ENCODE measurements around the gene HIGD1C. TPM values are rescaled to one million over a fixed set of nuclear protein-coding genes. Genes with fewer than 3 reads are reported as not detected.
"Not testable (repeated sequence)": the region's sequence is repeated elsewhere in the genome, so short reads cannot be mapped to it uniquely, and the experiment has no call there.

The HIGD1C gene
- total and polyA plus RNA-seq, 4 donors = not detected

DNA sequence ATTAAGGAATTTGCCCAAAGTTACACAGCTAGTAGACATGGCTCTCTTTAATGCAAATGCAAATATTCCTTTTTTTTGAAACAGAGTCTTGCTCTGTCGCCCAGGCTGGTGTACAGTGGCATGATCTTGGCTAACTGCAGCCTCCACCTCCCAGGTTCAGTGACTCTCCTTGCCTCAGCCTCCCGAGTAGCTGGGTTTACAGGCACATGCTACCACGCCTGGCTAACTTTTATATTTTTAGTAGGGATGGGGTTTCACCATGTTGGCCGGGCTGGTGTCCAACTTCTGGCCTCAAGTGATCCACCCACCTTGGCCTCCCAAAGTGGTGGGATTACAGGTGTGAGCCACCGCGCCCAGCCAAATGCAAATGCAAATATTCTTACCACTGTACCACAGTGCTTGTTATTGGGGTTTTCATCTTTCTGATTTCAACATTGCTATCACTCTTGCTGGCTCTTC, 24.5 kb upstream of the HIGD1C start:
- 67 to 74% methylated on average over 6 of the region's 6 CpGs for WGBS, 2 donors

GRCh38 chr12:50928392-50928791, 24.0 kb upstream of the HIGD1C start:
- peak overlapping the region; percentile 21 to 84 for H3K4me3 ChIP-seq (ENCODE audit: low read length in 2 of 2)

More for the DNA sequence above, 24.5 kb upstream of the HIGD1C start:
- no peak for DNase-seq
- Histone ChIP-seq H3K4me1 (ENCODE audit: control insufficient read depth in 1 of 2, insufficient read depth in 2 of 2, low read length in 2 of 2) (peaks cover 0 to 2% of the 10 kb centered on the region in 2 donors), H3K4me3 (ENCODE audit: low read length in 2 of 2) (peak overlapping the region; percentile 46 to 84), H3K36me3 (ENCODE audit: control insufficient read depth in 1 of 2, insufficient read depth in 2 of 2, low read length in 1 of 2) (peaks cover 0 to 2% of the 10 kb centered on the region in 2 donors), H3K27me3 (ENCODE audit: control insufficient read depth in 1 of 2, insufficient read depth in 2 of 2, low read length in 1 of 2) (no peaks in the 10 kb centered on the region), H3K9me3 (ENCODE audit: control insufficient read depth, low read length) (no peaks in the 10 kb centered on the region), H3K27ac (ENCODE audit: low read depth in 1 of 2, low read length in 2 of 2) (no peak overlapping the region)
- intact Hi-C loops (cut with DNase I) = loop anchor here in 1 of 2 donors (10.0 kb wide), 1 partner anchor 103 kb away; no protein-coding TSS in a partner anchor
- no peak for ATAC-seq (ENCODE audit: low FRiP score)

GRCh38 chr12:50929831-50930230, 22.5 kb upstream of the HIGD1C start:
- Histone ChIP-seq H3K27ac (ENCODE audit: low read depth in 1 of 2, low read length in 2 of 2) (no peak overlapping the region), H3K27me3 (ENCODE audit: control insufficient read depth in 1 of 2, insufficient read depth in 2 of 2, low read length in 1 of 2) (no peaks in the 10 kb centered on the region), H3K4me3 (ENCODE audit: low read length in 2 of 2) (no peak overlapping the region), H3K9me3 (ENCODE audit: control insufficient read depth, low read length) (no peaks in the 10 kb centered on the region), H3K36me3 (ENCODE audit: control insufficient read depth in 1 of 2, insufficient read depth in 2 of 2, low read length in 1 of 2) (peaks cover 0 to 2% of the 10 kb centered on the region in 2 donors), H3K4me1 (ENCODE audit: control insufficient read depth in 1 of 2, insufficient read depth in 2 of 2, low read length in 2 of 2) (peaks cover 3% of the 10 kb centered on the region in 2 donors)
- DNase-seq (no peak), ATAC-seq (ENCODE audit: low FRiP score) (no peak)
- intact Hi-C loops (cut with DNase I) = loop anchor here in 1 of 2 donors (10.0 kb wide), 1 partner anchor 105 kb away; no protein-coding TSS in a partner anchor
- 67 to 73% methylated on average over 3 of the region's 3 CpGs for WGBS, 2 donors

More at GRCh38 chr12:50928392-50928791, 24.0 kb upstream of the HIGD1C start:
- Histone ChIP-seq H3K27ac (ENCODE audit: low read depth in 1 of 2, low read length in 2 of 2) (peak overlapping the region in 1 of 2 donors; percentile 48), H3K9me3 (ENCODE audit: control insufficient read depth, low read length) (no peaks in the 10 kb centered on the region), H3K36me3 (ENCODE audit: control insufficient read depth in 1 of 2, insufficient read depth in 2 of 2, low read length in 1 of 2) (peaks cover 0 to 2% of the 10 kb centered on the region in 2 donors), H3K27me3 (ENCODE audit: control insufficient read depth in 1 of 2, insufficient read depth in 2 of 2, low read length in 1 of 2) (no peaks in the 10 kb centered on the region), H3K4me1 (ENCODE audit: control insufficient read depth in 1 of 2, insufficient read depth in 2 of 2, low read length in 2 of 2) (no peaks in the 10 kb centered on the region)
- intact Hi-C loops (cut with DNase I) = loop anchor here in 1 of 2 donors (10.0 kb wide), 1 partner anchor 104 kb away; no protein-coding TSS in a partner anchor
- WGBS, 2 donors = 48 to 54% methylated on average over 3 of the region's 3 CpGs
- no peak for ATAC-seq (ENCODE audit: low FRiP score)
- no peak for DNase-seq

DNA sequence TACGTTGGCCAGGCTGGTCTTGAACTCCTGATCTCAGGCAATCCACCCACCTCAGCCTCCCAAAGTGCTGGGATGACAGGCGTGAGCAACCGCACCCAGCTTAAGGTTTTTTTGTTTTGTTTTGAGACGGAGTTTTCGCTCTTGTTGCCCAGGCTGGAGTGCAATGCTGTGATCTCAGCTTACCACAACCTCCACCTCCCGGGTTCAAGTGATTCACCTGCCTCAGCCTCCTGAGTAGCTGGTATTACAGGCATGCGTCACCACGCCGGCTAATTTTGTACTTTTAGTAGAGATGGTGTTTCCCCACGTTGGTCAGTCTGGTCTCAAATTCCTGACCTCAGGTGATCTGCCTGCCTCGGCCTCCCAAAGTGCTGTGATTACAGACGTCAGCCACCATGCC, 21.9 kb upstream of the HIGD1C start:
- H3K27ac ChIP-seq (ENCODE audit: low read depth in 1 of 2, low read length in 2 of 2); H3K36me3 ChIP-seq (ENCODE audit: control insufficient read depth in 1 of 2, insufficient read depth in 2 of 2, low read length in 1 of 2); intact Hi-C loops (cut with DNase I); H3K4me1 ChIP-seq (ENCODE audit: control insufficient read depth in 1 of 2, insufficient read depth in 2 of 2, low read length in 2 of 2); DNase-seq; H3K9me3 ChIP-seq (ENCODE audit: control insufficient read depth, low read length); H3K27me3 ChIP-seq (ENCODE audit: control insufficient read depth in 1 of 2, insufficient read depth in 2 of 2, low read length in 1 of 2); ATAC-seq (ENCODE audit: low FRiP score); H3K4me3 ChIP-seq (ENCODE audit: low read length in 2 of 2): not testable (repeated sequence)
- 92 to 93% methylated on average over 12 of the region's 12 CpGs for WGBS, 2 donors

DNA sequence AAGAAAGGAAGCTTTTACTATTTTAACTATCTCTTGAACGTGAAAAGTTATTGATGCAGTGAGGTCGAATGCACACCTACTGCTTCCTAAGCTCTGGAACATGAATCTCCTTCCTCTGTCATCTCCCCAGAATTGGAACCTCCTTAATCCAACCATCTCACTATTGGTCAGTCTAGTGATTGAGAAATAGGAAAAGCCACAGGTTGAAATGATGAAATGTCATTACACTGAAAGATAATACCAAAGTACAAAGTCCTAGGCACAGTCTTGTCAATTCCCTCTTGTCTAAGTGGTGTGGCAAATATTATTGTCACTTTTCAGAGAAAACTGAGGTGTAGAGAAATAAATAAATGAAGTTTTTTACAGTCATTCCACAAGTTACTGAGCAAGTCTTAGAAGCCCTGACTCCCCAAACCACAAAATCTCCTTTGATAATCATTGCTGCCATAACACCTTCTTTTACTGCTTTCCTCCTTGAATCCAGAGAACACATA, 19.5 kb upstream of the HIGD1C start:
- peaks cover 3% of the 10 kb centered on the region in 2 donors for H3K4me1 ChIP-seq (ENCODE audit: control insufficient read depth in 1 of 2, insufficient read depth in 2 of 2, low read length in 2 of 2)
- H3K36me3 ChIP-seq (ENCODE audit: control insufficient read depth in 1 of 2, insufficient read depth in 2 of 2, low read length in 1 of 2) = peaks cover 0 to 2% of the 10 kb centered on the region in 2 donors

DNA sequence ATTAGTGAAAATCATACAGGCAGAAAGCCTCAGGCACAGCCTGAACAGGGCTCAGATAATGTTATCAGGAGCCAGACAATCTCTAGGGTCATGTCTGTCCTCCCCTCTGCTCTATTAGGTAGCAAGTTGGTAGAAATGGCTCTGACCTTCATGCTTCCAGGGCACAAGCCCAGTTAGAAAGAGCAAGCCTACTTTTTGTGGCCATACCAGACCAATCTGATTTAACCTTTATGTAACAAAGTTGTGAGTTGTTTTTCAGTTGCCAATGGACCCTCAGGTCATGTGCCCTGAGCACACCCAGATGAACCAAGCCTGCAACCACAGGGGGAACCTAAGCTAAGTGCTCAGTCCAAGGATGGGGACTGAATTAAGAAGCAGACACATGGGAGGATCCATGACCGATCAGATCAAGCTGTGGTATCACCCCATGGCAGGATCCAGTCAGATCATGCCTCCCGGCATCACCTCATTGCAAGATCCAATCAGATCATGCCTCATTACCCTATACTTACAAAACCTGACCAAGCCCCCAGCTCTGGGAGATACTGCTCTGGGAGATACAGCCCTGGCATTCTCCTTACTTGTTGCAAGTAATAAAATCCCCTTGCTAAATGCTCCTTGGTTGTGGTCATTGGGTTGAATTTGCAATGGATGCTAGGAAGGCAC, 18.8 kb upstream of the HIGD1C start:
- Histone ChIP-seq H3K27me3 (ENCODE audit: control insufficient read depth in 1 of 2, insufficient read depth in 2 of 2, low read length in 1 of 2) (no peaks in the 10 kb centered on the region), H3K9me3 (ENCODE audit: control insufficient read depth, low read length) (no peaks in the 10 kb centered on the region), H3K4me3 (ENCODE audit: low read length in 2 of 2) (no peak overlapping the region), H3K36me3 (ENCODE audit: control insufficient read depth in 1 of 2, insufficient read depth in 2 of 2, low read length in 1 of 2) (peaks cover 0 to 2% of the 10 kb centered on the region in 2 donors), H3K4me1 (ENCODE audit: control insufficient read depth in 1 of 2, insufficient read depth in 2 of 2, low read length in 2 of 2) (peaks cover 3% of the 10 kb centered on the region in 2 donors), H3K27ac (ENCODE audit: low read depth in 1 of 2, low read length in 2 of 2) (peak overlapping the region in 1 of 2 donors; percentile 50)
- ATAC-seq (ENCODE audit: low FRiP score) (peak; percentile 44), DNase-seq (no peak)
- intact Hi-C loops (cut with DNase I) = loop anchor here in 1 of 2 donors (2.0 kb wide), 1 partner anchor 49 kb away; no protein-coding TSS in a partner anchor
- 91 to 93% methylated on average over 2 of the region's 2 CpGs for WGBS, 2 donors

More for the DNA sequence above, 19.5 kb upstream of the HIGD1C start:
- 80 to 82% methylated on average over 2 of the region's 2 CpGs for WGBS, 2 donors
- intact Hi-C loops (cut with DNase I) = no loop called here
- H3K27ac ChIP-seq (ENCODE audit: low read depth in 1 of 2, low read length in 2 of 2) = peak overlapping the region in 1 of 2 donors; percentile 15
- H3K27me3 ChIP-seq (ENCODE audit: control insufficient read depth in 1 of 2, insufficient read depth in 2 of 2, low read length in 1 of 2) = no peaks in the 10 kb centered on the region
- no peak overlapping the region for H3K4me3 ChIP-seq (ENCODE audit: low read length in 2 of 2)
- H3K9me3 ChIP-seq (ENCODE audit: control insufficient read depth, low read length) = no peaks in the 10 kb centered on the region
- DNase-seq (no peak), ATAC-seq (ENCODE audit: low FRiP score) (no peak)

DNA sequence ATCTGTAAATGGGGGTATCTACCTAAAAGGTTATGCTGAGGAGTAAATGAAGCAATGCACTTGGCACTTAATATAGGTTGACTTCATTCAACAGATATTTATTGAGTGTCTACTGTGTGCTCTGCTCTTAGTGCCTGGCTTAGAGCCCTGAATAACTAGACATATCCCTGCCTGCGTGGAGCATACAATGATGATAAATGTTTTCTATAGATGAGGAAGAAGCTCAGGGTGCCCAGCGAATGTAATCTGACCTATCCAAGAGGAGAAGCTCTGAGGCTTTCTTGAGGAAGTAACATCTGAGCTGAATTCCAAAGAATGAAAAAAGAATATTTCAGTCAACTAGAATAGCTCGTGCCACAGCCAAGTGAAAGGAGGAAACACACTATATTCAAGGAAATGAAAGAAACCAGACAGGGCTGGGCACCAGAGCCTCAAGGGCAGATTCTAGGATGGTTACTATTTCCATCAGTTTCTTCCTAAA, 17.9 kb upstream of the HIGD1C start:
- Histone ChIP-seq H3K36me3 (ENCODE audit: control insufficient read depth in 1 of 2, insufficient read depth in 2 of 2, low read length in 1 of 2) (peaks cover 0 to 2% of the 10 kb centered on the region in 2 donors), H3K27me3 (ENCODE audit: control insufficient read depth in 1 of 2, insufficient read depth in 2 of 2, low read length in 1 of 2) (no peaks in the 10 kb centered on the region), H3K27ac (ENCODE audit: low read depth in 1 of 2, low read length in 2 of 2) (peak overlapping the region; percentile 39 to 57), H3K9me3 (ENCODE audit: control insufficient read depth, low read length) (no peaks in the 10 kb centered on the region), H3K4me3 (ENCODE audit: low read length in 2 of 2) (no peak overlapping the region), H3K4me1 (ENCODE audit: control insufficient read depth in 1 of 2, insufficient read depth in 2 of 2, low read length in 2 of 2) (peaks cover 3% of the 10 kb centered on the region in 2 donors)
- ATAC-seq (ENCODE audit: low FRiP score) (peak; percentile 57), DNase-seq (no peak)
- 18 to 22% methylated on average over 3 of the region's 3 CpGs for WGBS, 2 donors
- intact Hi-C loops (cut with DNase I) = loop anchor here in 1 of 2 donors (2.0 kb wide), 1 partner anchor 48 kb away; no protein-coding TSS in a partner anchor

DNA sequence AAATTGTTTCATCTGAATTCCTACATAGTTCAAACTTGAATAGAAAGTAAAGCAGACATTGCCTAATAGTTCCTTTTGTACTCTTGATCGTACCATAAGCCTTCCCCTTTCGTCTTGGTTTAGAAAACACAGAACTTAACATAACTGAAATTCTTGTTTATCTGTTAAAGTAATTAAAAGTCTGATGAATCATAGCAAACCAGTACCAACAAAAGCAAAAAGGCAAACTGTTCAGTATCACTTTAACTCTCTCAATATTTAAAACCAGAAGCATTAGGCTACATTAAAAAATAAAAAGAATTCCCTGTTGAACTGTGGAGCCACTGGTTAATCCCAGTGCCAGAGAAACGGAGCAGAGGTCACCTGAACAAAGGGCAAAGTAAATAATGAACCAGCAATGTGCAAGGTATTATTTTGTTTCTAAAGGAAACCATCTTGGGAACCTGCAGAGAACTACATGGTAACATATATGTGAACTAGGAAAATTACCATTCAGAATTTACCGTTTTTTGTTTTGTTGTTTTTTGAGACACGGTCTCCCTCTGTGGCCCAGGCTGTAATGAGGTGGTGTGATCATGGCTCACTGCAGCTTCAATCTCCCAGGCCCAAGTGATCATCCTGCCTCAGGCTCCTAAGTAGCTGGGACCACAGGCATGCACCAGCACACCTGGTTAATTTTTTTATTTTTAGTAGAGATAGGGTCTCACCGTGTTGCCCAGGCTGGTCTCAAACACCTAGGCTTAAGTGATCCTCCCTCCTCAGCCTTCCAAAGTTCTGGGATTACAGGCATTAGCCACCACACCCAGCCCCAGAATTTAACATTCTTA, 17.1 kb upstream of the HIGD1C start:
- H3K27ac ChIP-seq (ENCODE audit: low read depth in 1 of 2, low read length in 2 of 2) = peak overlapping the region; percentile 7 to 42
- 31 to 40% methylated on average over 6 of the region's 6 CpGs for WGBS, 2 donors
- H3K27me3 ChIP-seq (ENCODE audit: control insufficient read depth in 1 of 2, insufficient read depth in 2 of 2, low read length in 1 of 2) = no peaks in the 10 kb centered on the region
- ATAC-seq (ENCODE audit: low FRiP score) = peak; percentile 53
- H3K36me3 ChIP-seq (ENCODE audit: control insufficient read depth in 1 of 2, insufficient read depth in 2 of 2, low read length in 1 of 2) = no peaks in the 10 kb centered on the region
- DNase-seq = no peak
- H3K4me3 ChIP-seq (ENCODE audit: low read length in 2 of 2) = no peak overlapping the region
- peaks cover 3% of the 10 kb centered on the region in 2 donors for H3K4me1 ChIP-seq (ENCODE audit: control insufficient read depth in 1 of 2, insufficient read depth in 2 of 2, low read length in 2 of 2)
- no peaks in the 10 kb centered on the region for H3K9me3 ChIP-seq (ENCODE audit: control insufficient read depth, low read length)
- intact Hi-C loops (cut with DNase I) = loop anchor here in 1 of 2 donors (2.0 kb wide), 1 partner anchor 48 kb away; no protein-coding TSS in a partner anchor

Data from aorta (tissue), 5 donors.